ENCODE data around the gene ATP10B.

The ATP10B gene

GRCh38 chr5:160565376-160565775, 286.6 kb downstream of the ATP10B start:
- Histone ChIP-seq H3K27me3 (replicated peaks) (no peaks in the 10 kb centered on the region), H3K4me3 (ENCODE audit: low read depth, low read length) (no peak overlapping the region), H3K36me3 (replicated peaks) (no peaks in the 10 kb centered on the region), H3K27ac (no peak overlapping the region)
- TF ChIP-seq CTCF (IDR thresholded peaks at IDR 0.05; ENCODE audit: low read depth, low read length, missing control alignments) = no peak
- DNase-seq = no peak
- in situ Hi-C loops (cut with HindIII; ENCODE audit: low pct_ligation_motif_present, low sequenced_read_pairs) = no loop called here

GRCh38 chr5:160556846-160557245, 295.2 kb downstream of the ATP10B start:
- in situ Hi-C loops (cut with HindIII; ENCODE audit: low pct_ligation_motif_present, low sequenced_read_pairs) = no loop called here
- no peak for TF ChIP-seq CTCF (IDR thresholded peaks at IDR 0.05; ENCODE audit: low read depth, low read length, missing control alignments)
- Histone ChIP-seq H3K36me3 (replicated peaks) (no peaks in the 10 kb centered on the region), H3K27me3 (replicated peaks) (no peaks in the 10 kb centered on the region), H3K4me3 (ENCODE audit: low read depth, low read length) (no peak overlapping the region), H3K27ac (no peak overlapping the region)
- DNase-seq = no peak

GRCh38 chr5:160555971-160556631, 295.9 kb downstream of the ATP10B start:
- TF ChIP-seq CTCF (IDR thresholded peaks at IDR 0.05; ENCODE audit: low read depth, low read length, missing control alignments) = no peak
- in situ Hi-C loops (cut with HindIII; ENCODE audit: low pct_ligation_motif_present, low sequenced_read_pairs) = no loop called here
- H3K36me3 ChIP-seq (replicated peaks) = no peaks in the 10 kb centered on the region
- no peaks in the 10 kb centered on the region for H3K27me3 ChIP-seq (replicated peaks)
- H3K4me3 ChIP-seq (ENCODE audit: low read depth, low read length) = no peak overlapping the region
- DNase-seq = no peak
- H3K27ac ChIP-seq = no peak overlapping the region

GRCh38 chr5:160555581-160555970, 296.4 kb downstream of the ATP10B start:
- no peaks in the 10 kb centered on the region for H3K27me3 ChIP-seq (replicated peaks)
- H3K27ac ChIP-seq = no peak overlapping the region
- no peaks in the 10 kb centered on the region for H3K36me3 ChIP-seq (replicated peaks)
- in situ Hi-C loops (cut with HindIII; ENCODE audit: low pct_ligation_motif_present, low sequenced_read_pairs) = no loop called here
- no peak for TF ChIP-seq CTCF (IDR thresholded peaks at IDR 0.05; ENCODE audit: low read depth, low read length, missing control alignments)
- no peak overlapping the region for H3K4me3 ChIP-seq (ENCODE audit: low read depth, low read length)
- DNase-seq = no peak

- Histone ChIP-seq H3K4me3 (ENCODE audit: low read depth, low read length) (no peak overlapping the region), H3K36me3 (replicated peaks) (no peaks in the 10 kb centered on the region), H3K27ac (no peak overlapping the region), H3K27me3 (replicated peaks) (no peaks in the 10 kb centered on the region)
- in situ Hi-C loops (cut with HindIII; ENCODE audit: low pct_ligation_motif_present, low sequenced_read_pairs) = no loop called here
- no peak for TF ChIP-seq CTCF (IDR thresholded peaks at IDR 0.05; ENCODE audit: low read depth, low read length, missing control alignments)
- no peak for DNase-seq
Observed at GRCh38 chr5:160550075-160550474, 301.9 kb downstream of the ATP10B start.

Measured in brain microvascular endothelial cell (primary cell).